Brain microvascular endothelial cell (primary cell): ENCODE measurements around the gene TPPP2.

Experiments used
- DNase-seq: peaks from one replicate; pipeline ENCODE4 v3.0.0-alpha.2; 2020
- H3K27ac ChIP-seq: fragments of 250-450 bp; sonication (Bioruptor Pico); 2 replicates; pipeline ENCODE4 v1.5.1; 2020; ENCODE audit warnings: mild to moderate bottlenecking, moderate library complexity
- H3K27me3 ChIP-seq: fragments of 250-450 bp; sonication (Bioruptor Pico); replicated peaks from 2 replicates; pipeline ENCODE4 v1.5.1; 2020; ENCODE audit warnings: mild to moderate bottlenecking
- H3K36me3 ChIP-seq: fragments of 250-450 bp; sonication (Bioruptor Pico); replicated peaks from 2 replicates; pipeline ENCODE4 v1.5.1; 2020; ENCODE audit warnings: mild to moderate bottlenecking
- H3K4me3 ChIP-seq: 2 replicates; pipeline ENCODE4 v1.5.1; 2011; ENCODE audit warnings: low read depth, mild to moderate bottlenecking, control low read depth, low read length, moderate library complexity
- CTCF ChIP-seq: IDR thresholded peaks from 2 replicates; pipeline ENCODE4 v1.5.1; 2011; ENCODE audit warnings: low read depth, mild to moderate bottlenecking, moderate library complexity, low read length, control low read depth, inconsistent platforms; ENCODE audit errors: missing control alignments
- in situ Hi-C: cut with HindIII; loops from 2 replicates; pipeline ENCODE4 v1.10.0; 2017; ENCODE audit warnings: low sequenced_read_pairs, low pct_ligation_motif_present

Gene TPPP2

GRCh38 chr14:21023817-21024584 lies 6.0 kb upstream of the TPPP2 start:
- no peak overlapping the region for H3K27ac ChIP-seq
- H3K36me3 ChIP-seq, result no peaks in the 10 kb centered on the region
- peak overlapping the region; percentile 51 for H3K4me3 ChIP-seq
- DNase-seq, result no peak
- in situ Hi-C loops, result no loop called here
- H3K27me3 ChIP-seq, result peaks cover 27% of the 10 kb centered on the region
- TF ChIP-seq CTCF, result no peak

GRCh38 chr14:21024585-21025370 lies 5.2 kb upstream of the TPPP2 start, which contains the start of gene NDRG2:
TSS of gene NDRG2 (minus strand) at chr14:21025061. CDS start at chr14:21023315, 1,746 bp downstream.
- Histone ChIP-seq H3K27ac (no peak within 1 kb of the TSS), H3K4me3 (peak within 1 kb of the TSS; percentile 51), H3K36me3 (no peaks in the 10 kb centered on the region), H3K27me3 (peaks cover 27% of the 10 kb centered on the region)
- TF ChIP-seq CTCF, result no peak
- no peak for DNase-seq
- in situ Hi-C loops, result no loop called here

GRCh38 chr14:21025371-21026273 lies 4.4 kb upstream of the TPPP2 start:
- no peak overlapping the region for H3K27ac ChIP-seq
- no peak for TF ChIP-seq CTCF
- peaks cover 27% of the 10 kb centered on the region for H3K27me3 ChIP-seq

DNA sequence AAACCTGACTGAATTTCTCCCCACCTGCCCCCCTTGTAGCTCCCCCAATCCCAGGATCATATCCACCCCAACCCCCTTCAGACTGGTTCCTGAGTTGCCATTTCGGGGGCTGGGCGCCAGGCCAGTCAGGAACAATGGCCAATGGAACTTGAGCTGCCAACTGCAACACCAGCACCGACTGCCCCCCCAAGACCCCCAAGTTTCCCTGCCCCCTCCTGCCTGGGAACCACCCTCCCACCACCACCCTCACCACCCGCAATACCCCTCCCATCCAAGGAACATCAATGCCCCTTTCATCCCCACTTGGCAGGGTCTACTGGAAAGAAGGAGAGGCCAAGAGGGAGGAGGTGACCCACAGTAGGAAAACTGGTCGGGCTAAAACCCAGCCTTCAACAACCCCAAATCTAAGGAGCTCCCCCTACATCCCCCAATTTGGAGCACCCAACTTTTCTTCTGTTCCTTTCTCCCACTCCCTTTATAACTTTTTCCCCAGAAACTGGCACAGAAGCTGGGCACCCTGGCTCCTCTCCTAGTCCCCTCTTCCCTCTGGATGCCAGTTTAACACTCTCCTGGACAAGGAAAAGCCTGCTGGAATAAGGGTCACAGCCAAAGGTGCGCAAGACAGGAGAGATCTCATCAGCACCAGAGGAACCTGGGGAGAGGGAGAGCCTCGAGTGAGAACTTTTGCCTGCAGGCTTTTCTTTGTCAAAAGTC lies 3.6 kb upstream of the TPPP2 start:
- Histone ChIP-seq H3K36me3 (no peaks in the 10 kb centered on the region), H3K4me3 (no peak overlapping the region), H3K27ac (no peak overlapping the region), H3K27me3 (peaks cover 27% of the 10 kb centered on the region)
- in situ Hi-C loops, result no loop called here
- no peak for TF ChIP-seq CTCF
- no peak for DNase-seq

More at GRCh38 chr14:21025371-21026273, 4.4 kb upstream of the TPPP2 start:
- Histone ChIP-seq H3K4me3 (peak overlapping the region; percentile 51), H3K36me3 (no peaks in the 10 kb centered on the region)
- DNase-seq, result no peak
- in situ Hi-C loops, result no loop called here

GRCh38 chr14:21026988-21027315 lies 3.1 kb upstream of the TPPP2 start:
- TF ChIP-seq CTCF, result no peak
- H3K4me3 ChIP-seq, result no peak overlapping the region
- H3K36me3 ChIP-seq, result no peaks in the 10 kb centered on the region
- H3K27me3 ChIP-seq, result peaks cover 22% of the 10 kb centered on the region
- in situ Hi-C loops, result no loop called here
- DNase-seq, result no peak
- no peak overlapping the region for H3K27ac ChIP-seq
